GM23338 (cell line): Measurements from ENCODE around the gene LDB3. TPM values are rescaled to one million over a fixed set of nuclear protein-coding genes. Genes with fewer than 3 reads are reported as not detected.

Experiments used
- ATAC-seq: fragments of 200-7000 bp; cut with Tn5 transposase; 3 replicates; pipeline ENCODE4 v1.9.1; 2020
- DNase-seq: peaks from one replicate; pipeline ENCODE4 v3.0.0-alpha.2; 2015; ENCODE audit warnings: low spot score
- H2AFZ ChIP-seq: fragments of 200-600 bp; sonication (generic); 2 replicates; pipeline ENCODE4 v1.8.0; 2016; ENCODE audit warnings: antibody characterized with exemption, mild to moderate bottlenecking, moderate library complexity
- H3F3A ChIP-seq: fragments of 200-600 bp; sonication (generic); replicated peaks from 2 replicates; pipeline ENCODE4 v1.8.0; 2017; ENCODE audit warnings: antibody characterized with exemption, mixed run types, low read depth
- H3K27ac ChIP-seq: fragments of 200-600 bp; sonication (generic); 2 replicates; pipeline ENCODE4 v1.6.1; 2016; ENCODE audit warnings: low read depth
- H3K27me3 ChIP-seq: fragments of 200-600 bp; sonication (generic); 2 replicates; pipeline ENCODE4 v1.8.0; 2016; ENCODE audit warnings: mild to moderate bottlenecking, mixed run types, moderate library complexity; ENCODE audit not compliant: insufficient read depth
- H3K36me3 ChIP-seq: fragments of 200-600 bp; sonication (generic); 2 replicates; pipeline ENCODE4 v1.8.0; 2016; ENCODE audit warnings: mild to moderate bottlenecking; ENCODE audit not compliant: insufficient read depth
- H3K4me1 ChIP-seq: fragments of 200-600 bp; sonication (generic); 2 replicates; pipeline ENCODE4 v1.8.0; 2016; ENCODE audit warnings: mild to moderate bottlenecking, moderate library complexity; ENCODE audit not compliant: insufficient read depth
- H3K4me2 ChIP-seq: fragments of 200-600 bp; sonication (generic); 2 replicates; pipeline ENCODE4 v1.7.1; 2017; ENCODE audit warnings: mixed run types
- H3K4me3 ChIP-seq: fragments of 200-600 bp; sonication (generic); 2 replicates; pipeline ENCODE4 v1.6.1; 2016; ENCODE audit warnings: mixed run types
- H3K79me2 ChIP-seq: fragments of 200-600 bp; sonication (generic); replicated peaks from 2 replicates; pipeline ENCODE4 v1.8.0; 2017; ENCODE audit warnings: mild to moderate bottlenecking; ENCODE audit not compliant: insufficient read depth
- H3K9me2 ChIP-seq: fragments of 200-600 bp; sonication (generic); 2 replicates; pipeline ENCODE4 v1.8.0; 2017; ENCODE audit not compliant: insufficient read depth
- H4K20me1 ChIP-seq: fragments of 200-600 bp; sonication (generic); replicated peaks from 2 replicates; pipeline ENCODE4 v1.8.0; 2017; ENCODE audit warnings: mild to moderate bottlenecking; ENCODE audit not compliant: insufficient read depth
- H3K27ac Mint-ChIP-seq: 2 replicates; pipeline ENCODE4 v1.8.0; 2020; ENCODE audit warnings: inconsistent platforms, mild to moderate bottlenecking, moderate library complexity, mixed read lengths
- H3K27me3 Mint-ChIP-seq: 3 replicates; pipeline ENCODE4 v1.8.0; 2022; ENCODE audit warnings: low read depth, mild to moderate bottlenecking, moderate library complexity, mixed read lengths, inconsistent platforms; ENCODE audit not compliant: insufficient read depth, poor library complexity
- H3K36me3 Mint-ChIP-seq: 3 replicates; pipeline ENCODE4 v1.8.0; 2021; ENCODE audit warnings: low read depth, mild to moderate bottlenecking, inconsistent platforms, moderate library complexity, mixed read lengths
- H3K4me1 Mint-ChIP-seq: 3 replicates; pipeline ENCODE4 v1.8.0; 2020; ENCODE audit warnings: mild to moderate bottlenecking, inconsistent platforms, mixed read lengths
- H3K4me3 Mint-ChIP-seq: 3 replicates; pipeline ENCODE4 v1.8.0; 2021; ENCODE audit warnings: moderate library complexity, mild to moderate bottlenecking, inconsistent platforms, mixed read lengths
- H3K9me3 Mint-ChIP-seq: 3 replicates; pipeline ENCODE4 v1.8.0; 2020; ENCODE audit warnings: moderate library complexity, mild to moderate bottlenecking, inconsistent platforms, mixed read lengths
- CREB1 ChIP-seq: fragments of 250-450 bp; sonication (Bioruptor Pico); IDR thresholded peaks from 2 replicates; pipeline ENCODE4 v1.5.0; 2020; ENCODE audit warnings: low read depth, mild to moderate bottlenecking, moderate library complexity
- CTCF ChIP-seq, 2 experiments: fragments of 200-600 bp in 1 of 2; sonication (generic) in 1 of 2; conservative IDR thresholded peaks; 2 replicates each; pipeline versions ENCODE4 v1.5.1 to v1.6.1; 2016 to 2017; ENCODE audit warnings: antibody characterized with exemption in 2 of 2, low read depth in 2 of 2, mild to moderate bottlenecking in 2 of 2, moderate library complexity in 1 of 2
- ETS1 ChIP-seq: IDR thresholded peaks from 2 replicates; pipeline ENCODE4 v1.6.1; 2016; ENCODE audit warnings: antibody characterized with exemption
- EZH2 ChIP-seq: fragments of 200-600 bp; sonication (generic); IDR thresholded peaks from one replicate; pipeline ENCODE4 v1.8.0; 2017; ENCODE audit warnings: antibody characterized with exemption, mild to moderate bottlenecking, low read depth; ENCODE audit not compliant: unreplicated experiment
- EZH2phosphoT487 ChIP-seq: fragments of 200-600 bp; sonication (generic); IDR thresholded peaks from one replicate; pipeline ENCODE4 v1.8.1; 2018; ENCODE audit warnings: antibody characterized with exemption; ENCODE audit not compliant: unreplicated experiment
- JUNB ChIP-seq: IDR thresholded peaks from one replicate; pipeline ENCODE4 v1.6.1; 2016; ENCODE audit warnings: antibody characterized with exemption; ENCODE audit not compliant: unreplicated experiment
- NANOG ChIP-seq: IDR thresholded peaks from 2 replicates; pipeline ENCODE4 v1.6.1; 2016; ENCODE audit warnings: antibody characterized with exemption, borderline replicate concordance
- POLR2AphosphoS5 ChIP-seq: IDR thresholded peaks from 2 replicates; pipeline ENCODE4 v1.6.1; 2016; ENCODE audit warnings: antibody characterized with exemption, low read depth
- REST ChIP-seq: IDR thresholded peaks from one replicate; pipeline ENCODE4 v1.6.1; 2018; ENCODE audit warnings: antibody characterized with exemption; ENCODE audit not compliant: unreplicated experiment
- STAT1 ChIP-seq: IDR thresholded peaks from one replicate; pipeline ENCODE4 v1.6.1; 2016; ENCODE audit warnings: antibody characterized with exemption; ENCODE audit not compliant: unreplicated experiment
- ZNF114 ChIP-seq: fragments of 250-450 bp; sonication (Bioruptor Pico); IDR thresholded peaks from 2 replicates; pipeline ENCODE4 v1.5.0; 2020; ENCODE audit warnings: mild to moderate bottlenecking, moderate library complexity
- ZNF331 ChIP-seq: fragments of 250-450 bp; sonication (Bioruptor Pico); IDR thresholded peaks from 2 replicates; pipeline ENCODE4 v1.5.0; 2020; ENCODE audit warnings: low read depth, mild to moderate bottlenecking, moderate library complexity
- ZNF462 ChIP-seq: fragments of 250-450 bp; sonication (Bioruptor Pico); IDR thresholded peaks from 2 replicates; pipeline ENCODE4 v1.5.0; 2020; ENCODE audit warnings: mild to moderate bottlenecking, moderate library complexity
- polyA plus RNA-seq: library from polyadenylated mRNA; unstranded; fragments of >200 nt; fragmentation: Nextera tagmentation; extraction: Ambion mirVana; gene quantifications from 2 replicates; pipeline ENCODE4 v1.2.1, GENCODE V29; 2016
- total RNA-seq: library from RNA; depleted of rRNA; stranded (reverse); fragments of >200 nt; shearing (Covaris generic); gene quantifications from 2 replicates; pipeline ENCODE4 v1.2.3, GENCODE V29; 2014

LDB3 gene
- total and polyA plus RNA-seq, 2 experiments from 2014 or later, result 0.14 to 0.16 TPM

GRCh38 chr10:86779220-86780017, 111.1 kb downstream of the LDB3 start:
- H3K27ac Mint-ChIP-seq, result no peak overlapping the region
- Histone ChIP-seq H2AFZ (no peak overlapping the region), H3K27me3 (no peaks in the 10 kb centered on the region), H3F3A (no peaks in the 10 kb centered on the region; the same call in 1 of the 2 replicates), H3K4me1 (peaks cover 42% of the 10 kb centered on the region), H3K27ac (no peak overlapping the region), H3K4me3 (no peak overlapping the region), H3K36me3 (no peaks in the 10 kb centered on the region), H4K20me1 (peaks cover 31% of the 10 kb centered on the region), H3K4me2 (no peak overlapping the region), H3K79me2 (peaks cover 100% of the 10 kb centered on the region), H3K9me2 (no peaks in the 10 kb centered on the region)
- H3K36me3 Mint-ChIP-seq, result peaks cover 18% of the 10 kb centered on the region
- no peak for DNase-seq
- no peaks in the 10 kb centered on the region for H3K9me3 Mint-ChIP-seq
- TF ChIP-seq NANOG (no peak), JUNB (no peak), CTCF (conservative IDR thresholded peaks at IDR 0.05; ENCODE audit: low read depth in 2 of 2) (no peak), STAT1 (no peak), CREB1 (CRISPR knock-in tag) (no peak), POLR2AphosphoS5 (no peak), ZNF114 (CRISPR knock-in tag) (no peak), ZNF331 (CRISPR knock-in tag) (no peak), REST (no peak), ZNF462 (CRISPR knock-in tag) (no peak), ETS1 (no peak), EZH2 (no peak), EZH2phosphoT487 (no peak)
- no peak overlapping the region for H3K4me3 Mint-ChIP-seq
- no peaks in the 10 kb centered on the region for H3K27me3 Mint-ChIP-seq
- ATAC-seq, result no peak
- peaks cover 37% of the 10 kb centered on the region for H3K4me1 Mint-ChIP-seq
